ENCODE results near the gene NPR2. TPM values are rescaled to one million over a fixed set of nuclear protein-coding genes. Genes with fewer than 3 reads are reported as not detected.
A peak's percentile ranks its signal among the peaks of the same experiment; 100 is the strongest.

The NPR2 gene
- total and polyA plus RNA-seq, 2 of the 13 experiments (the other 11 are each of a cell fraction or from before 2014, with no cell fraction given) = 7.4 to 9.4 TPM

DNA sequence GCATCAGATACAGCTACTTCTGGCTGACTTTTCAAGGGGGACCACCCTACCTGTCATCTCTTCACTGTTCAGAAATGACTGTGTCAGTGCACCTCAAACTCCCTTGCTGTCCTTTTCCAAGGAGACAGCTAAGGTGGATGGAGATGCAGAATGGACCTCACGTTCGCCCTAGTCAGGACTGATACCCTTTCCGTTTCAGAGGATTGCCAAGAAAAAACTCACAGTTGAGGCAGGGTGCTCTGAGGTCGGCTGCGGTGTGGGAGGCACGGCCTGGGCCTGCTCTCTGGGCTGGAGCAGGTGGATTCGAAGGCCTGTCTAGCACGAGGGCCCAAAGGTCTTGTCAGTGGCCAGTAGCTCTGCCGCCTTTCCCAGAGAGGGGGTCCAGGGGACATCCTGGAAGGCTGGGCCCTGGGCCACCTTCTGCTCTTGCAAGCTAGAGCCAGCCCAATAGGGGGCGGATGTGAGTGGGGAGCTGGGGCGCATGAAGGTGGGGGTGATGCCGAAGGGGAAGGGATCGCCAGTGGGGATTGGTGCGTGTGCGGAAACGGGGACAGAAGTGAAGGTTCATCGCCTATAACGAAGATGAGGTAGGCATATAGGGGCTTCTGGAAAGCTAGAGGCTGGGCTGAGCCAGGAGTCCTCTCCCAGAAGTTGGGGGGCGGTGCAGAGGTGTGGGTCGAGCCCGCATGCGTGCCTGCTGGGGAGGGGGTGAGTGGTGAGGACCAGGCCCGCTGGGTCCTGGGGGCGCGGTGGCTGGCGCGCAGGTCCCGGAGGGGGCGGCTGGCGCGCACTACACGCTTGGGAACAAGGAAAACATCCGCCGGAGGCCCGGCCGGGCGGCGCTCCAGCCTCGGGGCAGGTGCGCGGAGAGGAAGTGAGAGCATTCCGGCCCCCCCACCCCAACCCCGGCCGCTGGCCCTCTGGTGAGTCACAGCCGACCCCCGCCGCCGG lies 34.8 kb upstream of the NPR2 start (continued):
- TF ChIP-seq WIZ (CRISPR knock-in tag; IDR thresholded peaks at IDR 0.05) (0 out of 2 replicates have a peak, but pooled peaks have one; percentile 16), SPEN (CRISPR knock-in tag; IDR thresholded peaks at IDR 0.05; ENCODE audit: low read depth) (no peak; the same call in 1 of the 2 replicates), CC2D1A (CRISPR knock-in tag; IDR thresholded peaks at IDR 0.05) (no peak; the same call in 1 of the 2 replicates), SYNCRIP (IDR thresholded peaks at IDR 0.05; ENCODE audit: insufficient read depth, low read depth, low read length) (no peak), ZNF34 (CRISPR knock-in tag; IDR thresholded peaks at IDR 0.05; ENCODE audit: borderline replicate concordance) (0 out of 2 replicates have a peak, but pooled peaks have one; percentile 30), MAZ (IDR thresholded peaks at IDR 0.05; ENCODE audit: borderline replicate concordance, low read depth, low read length) (peak; percentile 69), MAZ (CRISPR knock-in tag; IDR thresholded peaks at IDR 0.05; ENCODE audit: low read depth) (peak; percentile 72), POLR2AphosphoS5 (IDR thresholded peaks at IDR 0.05; ENCODE audit: low read depth, low read length) (no peak; the same call in 1 of the 2 replicates), ZNF737 (CRISPR knock-in tag; IDR thresholded peaks at IDR 0.05; ENCODE audit: borderline replicate concordance) (no peak), MEIS2 (CRISPR knock-in tag; IDR thresholded peaks at IDR 0.05) (peak; percentile 74), ZNF747 (CRISPR knock-in tag; IDR thresholded peaks at IDR 0.05; ENCODE audit: borderline replicate concordance) (peak; percentile 50; the same call in 1 of the 2 replicates), FOXM1 (CRISPR knock-in tag; IDR thresholded peaks at IDR 0.05) (no peak), NKX3-1 (CRISPR knock-in tag; IDR thresholded peaks at IDR 0.05) (peak; percentile 83; the same call in 1 of the 2 replicates), LCORL (IDR thresholded peaks at IDR 0.05) (no peak), LCORL (CRISPR knock-in tag; IDR thresholded peaks at IDR 0.05) (peak; percentile 57), SAP130 (CRISPR knock-in tag; IDR thresholded peaks at IDR 0.05; ENCODE audit: low read depth) (peak; percentile 75), BHLHE40 (IDR thresholded peaks at IDR 0.05; ENCODE audit: low read length) (no peak), RBFOX2 (IDR thresholded peaks at IDR 0.05; ENCODE audit: low read depth, low read length) (peak; percentile 81), ZNF619 (CRISPR knock-in tag; IDR thresholded peaks at IDR 0.05) (no peak; the same call in 1 of the 2 replicates), ZNF382 (CRISPR knock-in tag; IDR thresholded peaks at IDR 0.05; ENCODE audit: borderline replicate concordance) (no peak), NCOA2 (CRISPR knock-in tag; IDR thresholded peaks at IDR 0.05) (no peak), ZNF839 (CRISPR knock-in tag; IDR thresholded peaks at IDR 0.05; ENCODE audit: borderline replicate concordance) (no peak), ZNF605 (CRISPR knock-in tag; IDR thresholded peaks at IDR 0.05) (peak; percentile 69), NCOA1 (CRISPR knock-in tag; IDR thresholded peaks at IDR 0.05) (no peak), ZSCAN22 (CRISPR knock-in tag; IDR thresholded peaks at IDR 0.05) (no peak; the same call in 1 of the 2 replicates), ZNF83 (CRISPR knock-in tag; IDR thresholded peaks at IDR 0.05; ENCODE audit: borderline replicate concordance) (no peak)
- TF ChIP-seq, protein P1, sequence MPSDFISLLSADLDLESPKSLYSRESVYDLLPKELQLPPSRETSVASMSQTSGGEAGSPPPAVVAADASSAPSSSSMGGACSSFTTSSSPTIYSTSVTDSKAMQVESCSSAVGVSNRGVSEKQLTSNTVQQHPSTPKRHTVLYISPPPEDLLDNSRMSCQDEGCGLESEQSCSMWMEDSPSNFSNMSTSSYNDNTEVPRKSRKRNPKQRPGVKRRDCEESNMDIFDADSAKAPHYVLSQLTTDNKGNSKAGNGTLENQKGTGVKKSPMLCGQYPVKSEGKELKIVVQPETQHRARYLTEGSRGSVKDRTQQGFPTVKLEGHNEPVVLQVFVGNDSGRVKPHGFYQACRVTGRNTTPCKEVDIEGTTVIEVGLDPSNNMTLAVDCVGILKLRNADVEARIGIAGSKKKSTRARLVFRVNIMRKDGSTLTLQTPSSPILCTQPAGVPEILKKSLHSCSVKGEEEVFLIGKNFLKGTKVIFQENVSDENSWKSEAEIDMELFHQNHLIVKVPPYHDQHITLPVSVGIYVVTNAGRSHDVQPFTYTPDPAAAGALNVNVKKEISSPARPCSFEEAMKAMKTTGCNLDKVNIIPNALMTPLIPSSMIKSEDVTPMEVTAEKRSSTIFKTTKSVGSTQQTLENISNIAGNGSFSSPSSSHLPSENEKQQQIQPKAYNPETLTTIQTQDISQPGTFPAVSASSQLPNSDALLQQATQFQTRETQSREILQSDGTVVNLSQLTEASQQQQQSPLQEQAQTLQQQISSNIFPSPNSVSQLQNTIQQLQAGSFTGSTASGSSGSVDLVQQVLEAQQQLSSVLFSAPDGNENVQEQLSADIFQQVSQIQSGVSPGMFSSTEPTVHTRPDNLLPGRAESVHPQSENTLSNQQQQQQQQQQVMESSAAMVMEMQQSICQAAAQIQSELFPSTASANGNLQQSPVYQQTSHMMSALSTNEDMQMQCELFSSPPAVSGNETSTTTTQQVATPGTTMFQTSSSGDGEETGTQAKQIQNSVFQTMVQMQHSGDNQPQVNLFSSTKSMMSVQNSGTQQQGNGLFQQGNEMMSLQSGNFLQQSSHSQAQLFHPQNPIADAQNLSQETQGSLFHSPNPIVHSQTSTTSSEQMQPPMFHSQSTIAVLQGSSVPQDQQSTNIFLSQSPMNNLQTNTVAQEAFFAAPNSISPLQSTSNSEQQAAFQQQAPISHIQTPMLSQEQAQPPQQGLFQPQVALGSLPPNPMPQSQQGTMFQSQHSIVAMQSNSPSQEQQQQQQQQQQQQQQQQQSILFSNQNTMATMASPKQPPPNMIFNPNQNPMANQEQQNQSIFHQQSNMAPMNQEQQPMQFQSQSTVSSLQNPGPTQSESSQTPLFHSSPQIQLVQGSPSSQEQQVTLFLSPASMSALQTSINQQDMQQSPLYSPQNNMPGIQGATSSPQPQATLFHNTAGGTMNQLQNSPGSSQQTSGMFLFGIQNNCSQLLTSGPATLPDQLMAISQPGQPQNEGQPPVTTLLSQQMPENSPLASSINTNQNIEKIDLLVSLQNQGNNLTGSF (CRISPR knock-in tag; IDR thresholded peaks at IDR 0.05) = peak; percentile 54; the same call in 1 of the 2 replicates
